B cell (primary cell): ENCODE measurements around the gene PAN2. TPM values are rescaled to one million over a fixed set of nuclear protein-coding genes. Genes with fewer than 3 reads are reported as not detected.

ENCODE experiments used
- ATAC-seq: fragments of 200-7000 bp; cut with Tn5 transposase; one replicate; pipeline ENCODE4 v1.10.0; 2021; ENCODE audit warnings: low read depth, mild to moderate bottlenecking, moderate number of reproducible peaks, moderate library complexity
- CTCF ChIA-PET: fragments of 350-600 bp; sonication (Branson Sonifier 250); formaldehyde crosslinking; loops from one replicate; lab custom pipeline; 2021; ENCODE audit warnings: antibody characterized with exemption, inconsistent platforms; lab: Charles Lee
- POLR2A ChIA-PET: fragments of 350-600 bp; sonication (Branson Sonifier 250); formaldehyde crosslinking; loops from one replicate; lab custom pipeline; 2021; ENCODE audit warnings: antibody characterized with exemption; lab: Charles Lee
- DNase-seq: peaks from one replicate; pipeline ENCODE4 v3.0.0; 2013
- H2AFZ ChIP-seq: 2 replicates; pipeline ENCODE4 v1.6.1; 2012; ENCODE audit warnings: mild to moderate bottlenecking, low read depth, low read length; ENCODE audit not compliant: insufficient read depth, poor library complexity, severe bottlenecking
- H3K27ac ChIP-seq, 2 donors: 1 replicate in 1 of 2; 2 replicates in 1 of 2; pipeline ENCODE4 v1.5.1; 2012 to 2013; ENCODE audit warnings: low read length in 2 of 2, mild to moderate bottlenecking in 2 of 2, moderate library complexity in 1 of 2
- H3K27me3 ChIP-seq, 4 experiments: fragments of 200-600 bp in 1 of 4; sonication (generic) in 1 of 4; replicated peaks in 1 of 4; 1 replicate in 2 of 4; 2 replicates in 2 of 4; pipeline versions ENCODE4 v1.6.1 to v1.7.0; 2013 to 2016; ENCODE audit warnings: low read length in 3 of 4, mild to moderate bottlenecking in 2 of 4, mixed read lengths in 1 of 4, moderate library complexity in 1 of 4; ENCODE audit not compliant: insufficient read depth in 4 of 4, control insufficient read depth in 3 of 4; ENCODE audit errors: control extremely low read depth in 1 of 4
- H3K36me3 ChIP-seq, 2 experiments: replicated peaks in 1 of 2; 1 replicate in 1 of 2; 2 replicates in 1 of 2; pipeline versions ENCODE4 v1.6.1 to v1.7.1; 2013; ENCODE audit warnings: low read length in 1 of 2; ENCODE audit not compliant: insufficient read depth in 2 of 2, control insufficient read depth in 1 of 2; ENCODE audit errors: control extremely low read depth in 1 of 2, extremely low read depth in 1 of 2
- H3K4me1 ChIP-seq, 2 donors: fragments of 200-600 bp in 1 of 2; sonication (generic) in 1 of 2; 1 replicate in 1 of 2; 2 replicates in 1 of 2; pipeline versions ENCODE4 v1.5.1 to v1.6.1; 2013 to 2017; ENCODE audit warnings: low read length in 2 of 2; ENCODE audit not compliant: control insufficient read depth in 2 of 2, insufficient read depth in 2 of 2
- H3K4me2 ChIP-seq: replicated peaks from 2 replicates; pipeline ENCODE3; 2012; ENCODE audit warnings: mild to moderate bottlenecking, low read depth, low read length; ENCODE audit not compliant: poor library complexity, severe bottlenecking
- H3K4me3 ChIP-seq, 5 experiments: fragments of 200-600 bp in 1 of 5; sonication (generic) in 1 of 5; 1 replicate in 3 of 5; 2 replicates in 2 of 5; pipeline versions ENCODE4 v1.5.1 to v1.7.0; 2011 to 2016; ENCODE audit warnings: low read length in 4 of 5, mild to moderate bottlenecking in 4 of 5, low read depth in 2 of 5, control low read depth in 1 of 5, moderate library complexity in 1 of 5; ENCODE audit not compliant: insufficient read depth in 1 of 5; ENCODE audit errors: control extremely low read depth in 1 of 5, extremely low read depth in 1 of 5
- H3K79me2 ChIP-seq: fragments of 200-600 bp; sonication (generic); one replicate; pipeline ENCODE4 v1.6.0; 2016; ENCODE audit warnings: low read length; ENCODE audit not compliant: control insufficient read depth, insufficient read depth
- H3K9ac ChIP-seq: fragments of 200-600 bp; sonication (generic); 2 replicates; pipeline ENCODE4 v1.6.1; 2017; ENCODE audit warnings: mild to moderate bottlenecking, low read length, moderate library complexity
- H3K9me3 ChIP-seq, 3 donors: one replicate each; pipeline versions ENCODE4 v1.6.1 to v1.7.1; 2013; ENCODE audit warnings: low read length in 2 of 3; ENCODE audit not compliant: control insufficient read depth in 2 of 3, insufficient read depth in 1 of 3; ENCODE audit errors: control extremely low read depth in 1 of 3
- H4K20me1 ChIP-seq: 2 replicates; pipeline ENCODE4 v1.6.0; 2012; ENCODE audit warnings: mild to moderate bottlenecking, low read length; ENCODE audit not compliant: insufficient read depth, control insufficient read depth, poor library complexity, severe bottlenecking
- H3K27ac Mint-ChIP-seq: one replicate; pipeline ENCODE4 v1.8.0; 2021; ENCODE audit warnings: mixed read lengths
- H3K27me3 Mint-ChIP-seq: one replicate; pipeline ENCODE4 v1.8.0; 2021; ENCODE audit warnings: mixed read lengths
- H3K4me1 Mint-ChIP-seq: one replicate; pipeline ENCODE4 v1.8.0; 2021; ENCODE audit warnings: mixed read lengths
- H3K4me3 Mint-ChIP-seq: one replicate; pipeline ENCODE4 v1.8.0; 2021; ENCODE audit warnings: mixed read lengths
- H3K9me3 Mint-ChIP-seq: one replicate; pipeline ENCODE4 v1.8.0; 2022; ENCODE audit warnings: mixed read lengths; ENCODE audit not compliant: insufficient read depth
- EZH2 ChIP-seq: IDR thresholded peaks from 2 replicates; pipeline ENCODE4 v1.6.1; 2012; ENCODE audit warnings: borderline replicate concordance, low read depth, mild to moderate bottlenecking, moderate library complexity, low read length; ENCODE audit not compliant: insufficient read depth, poor library complexity, severe bottlenecking
- WGBS: methylation state at CpG from one replicate; pipeline ENCODE4 v1.1.5; 2013; ENCODE audit warnings: missing lambda C conversion rate; ENCODE audit not compliant: insufficient coverage; 5-methylcytosine and 5-hydroxymethylcytosine counted together
- intact Hi-C: fragments of 100-400 bp; cut with micrococcal nuclease; formaldehyde crosslinking; loops from one replicate; pipeline ENCODE4 v1.10.0; 2022
- polyA plus RNA-seq: library from polyadenylated mRNA; depleted of rRNA; stranded (reverse); fragments of >200 nt; gene quantifications from 2 replicates; pipeline ENCODE4 v1.2.3, GENCODE V29; 2012
- total RNA-seq, 2 donors: library from RNA; stranded (reverse); fragments of 120-200 nt in 1 of 2; gene quantifications; 1 replicate in 1 of 2; 2 replicates in 1 of 2; pipeline versions ENCODE4 v1.2.3 to v1.2.4, GENCODE V29; 2013 to 2022
- TF ChIP-seq, protein P1 (sequence below): fragments of 200-600 bp; IDR thresholded peaks from one replicate; pipeline ENCODE4 v1.8.0; 2022; ENCODE audit warnings: antibody characterized with exemption, mild to moderate bottlenecking

PAN2 gene
- total and polyA plus RNA-seq, 2 donors (not counting 1 experiment from before 2014, with no cell fraction given) = 211 to 230 TPM

DNA sequence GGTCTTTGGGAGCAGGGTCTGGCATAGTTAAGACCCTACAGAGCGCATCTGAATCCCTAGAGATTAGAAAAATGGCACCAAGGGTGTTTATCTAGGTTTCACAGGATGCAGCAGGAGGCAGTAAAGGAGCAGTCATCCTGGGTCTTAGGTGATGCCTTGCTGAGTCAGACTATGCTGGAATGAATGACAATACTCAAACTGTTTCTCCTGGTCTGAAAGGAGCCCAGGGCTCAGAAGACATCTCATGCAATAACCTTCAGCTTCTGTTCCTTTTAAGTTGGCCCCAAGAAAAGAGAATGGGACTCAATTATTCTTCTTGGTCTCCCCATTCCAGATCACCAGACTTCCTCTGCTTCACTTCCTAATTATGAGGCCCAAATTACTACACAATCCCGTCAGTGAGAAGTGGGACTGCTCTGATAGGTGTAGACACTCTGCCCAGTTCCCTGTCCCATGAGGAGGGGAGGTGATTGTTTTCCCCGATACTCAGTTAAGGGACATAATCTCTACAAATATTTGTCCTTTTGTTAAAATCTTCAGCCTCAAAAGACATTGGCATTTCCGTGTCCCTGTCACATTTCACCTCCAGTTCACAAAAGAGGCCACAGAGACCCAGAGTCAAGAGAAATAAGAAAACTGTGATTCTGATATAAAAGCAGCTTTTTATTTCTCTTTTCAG lies 43.6 kb upstream of the PAN2 start:
- peak overlapping the region; percentile 76 for H3K4me3 Mint-ChIP-seq
- Histone ChIP-seq H3K36me3 (no peaks in the 10 kb centered on the region), H4K20me1 (no peaks in the 10 kb centered on the region), H3K27ac (peak overlapping the region; percentile 75 to 80), H3K4me1 (peaks cover 49 to 64% of the 10 kb centered on the region in 2 donors), H3K27me3 (no peaks in the 10 kb centered on the region), H3K9ac (no peak overlapping the region), H2AFZ (peak overlapping the region; percentile 47), H3K4me3 (no peak overlapping the region), H3K4me2 (peak overlapping the region; percentile 72), H3K9me3 (peaks cover 0 to 12% (median 10%) of the 10 kb centered on the region in 3 donors), H3K79me2 (no peaks in the 10 kb centered on the region)
- ChIA-PET POLR2A (interaction anchor here (0.6 to 0.9 kb wide), 2 partner anchors 10 to 17 kb away, joined by 3 to 7 read pairs; partner anchors contain the start of gene STAT2), CTCF (interaction anchor here (0.6 to 2.5 kb wide), 6 partner anchors 8 to 87 kb away, joined by 3 to 11 read pairs (median 7); partner anchors contain the start of genes CNPY2 and STAT2)
- ATAC-seq = no peak
- H3K27me3 Mint-ChIP-seq = no peaks in the 10 kb centered on the region
- 88% methylated on average over 1 of the region's 4 CpGs for WGBS
- no peak for DNase-seq
- peak overlapping the region; percentile 96 for H3K27ac Mint-ChIP-seq
- intact Hi-C loops = loop anchor here (5.0 kb wide), 1 partner anchor 85 kb away; no protein-coding TSS in a partner anchor
- TF ChIP-seq EZH2 = no peak
- TF ChIP-seq, protein P1, sequence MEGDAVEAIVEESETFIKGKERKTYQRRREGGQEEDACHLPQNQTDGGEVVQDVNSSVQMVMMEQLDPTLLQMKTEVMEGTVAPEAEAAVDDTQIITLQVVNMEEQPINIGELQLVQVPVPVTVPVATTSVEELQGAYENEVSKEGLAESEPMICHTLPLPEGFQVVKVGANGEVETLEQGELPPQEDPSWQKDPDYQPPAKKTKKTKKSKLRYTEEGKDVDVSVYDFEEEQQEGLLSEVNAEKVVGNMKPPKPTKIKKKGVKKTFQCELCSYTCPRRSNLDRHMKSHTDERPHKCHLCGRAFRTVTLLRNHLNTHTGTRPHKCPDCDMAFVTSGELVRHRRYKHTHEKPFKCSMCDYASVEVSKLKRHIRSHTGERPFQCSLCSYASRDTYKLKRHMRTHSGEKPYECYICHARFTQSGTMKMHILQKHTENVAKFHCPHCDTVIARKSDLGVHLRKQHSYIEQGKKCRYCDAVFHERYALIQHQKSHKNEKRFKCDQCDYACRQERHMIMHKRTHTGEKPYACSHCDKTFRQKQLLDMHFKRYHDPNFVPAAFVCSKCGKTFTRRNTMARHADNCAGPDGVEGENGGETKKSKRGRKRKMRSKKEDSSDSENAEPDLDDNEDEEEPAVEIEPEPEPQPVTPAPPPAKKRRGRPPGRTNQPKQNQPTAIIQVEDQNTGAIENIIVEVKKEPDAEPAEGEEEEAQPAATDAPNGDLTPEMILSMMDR = no peak
- no peaks in the 10 kb centered on the region for H3K9me3 Mint-ChIP-seq
- H3K4me1 Mint-ChIP-seq = peaks cover 47% of the 10 kb centered on the region
